Stimulated activated CD4-positive, alpha-beta T cell treated with anti-CD3 and anti-CD28 coated beads, Interleukin-15, amount 100 ng/mL, for 48 hours (primary cell): ENCODE measurements around the gene BAIAP3.

Experiments used
- DNase-seq, 2 donors: peaks; one replicate each; pipeline ENCODE4 v3.0.0-alpha.2; 2020; ENCODE audit warnings: low read depth in 2 of 2

The BAIAP3 gene

DNA sequence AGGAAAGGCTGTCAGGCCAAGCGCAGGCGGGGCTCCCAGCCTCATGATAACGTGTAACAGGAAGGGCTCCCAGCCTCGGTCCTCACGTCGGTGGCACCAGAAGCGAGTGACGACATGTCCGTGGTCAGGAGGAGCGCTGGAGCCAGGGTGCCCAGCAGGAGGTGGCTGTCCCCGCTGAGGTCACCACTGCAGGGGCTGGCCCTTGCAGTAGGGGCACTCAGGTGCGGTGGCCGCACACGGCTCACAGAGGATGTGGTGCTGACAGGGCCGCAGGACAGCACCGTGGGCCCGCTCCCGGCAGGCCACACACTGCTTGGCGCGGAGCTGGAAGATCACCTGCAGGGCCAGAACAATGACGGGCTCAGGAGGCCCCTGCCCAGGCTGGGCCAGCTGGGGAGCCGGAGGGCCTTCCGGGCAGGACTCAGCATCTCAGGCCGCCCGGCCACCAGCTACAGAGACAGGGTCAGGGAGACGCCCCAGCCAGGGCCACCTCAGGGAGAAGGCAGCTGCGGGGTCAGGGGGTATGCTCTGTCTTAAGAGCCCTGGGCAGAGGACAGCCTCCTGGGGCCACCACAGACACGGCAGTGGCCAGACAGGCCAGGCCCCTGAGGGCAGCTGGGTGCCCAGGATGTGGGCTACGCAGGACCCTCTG lies 32.7 kb downstream of the BAIAP3 start:
- no peak for DNase-seq

DNA sequence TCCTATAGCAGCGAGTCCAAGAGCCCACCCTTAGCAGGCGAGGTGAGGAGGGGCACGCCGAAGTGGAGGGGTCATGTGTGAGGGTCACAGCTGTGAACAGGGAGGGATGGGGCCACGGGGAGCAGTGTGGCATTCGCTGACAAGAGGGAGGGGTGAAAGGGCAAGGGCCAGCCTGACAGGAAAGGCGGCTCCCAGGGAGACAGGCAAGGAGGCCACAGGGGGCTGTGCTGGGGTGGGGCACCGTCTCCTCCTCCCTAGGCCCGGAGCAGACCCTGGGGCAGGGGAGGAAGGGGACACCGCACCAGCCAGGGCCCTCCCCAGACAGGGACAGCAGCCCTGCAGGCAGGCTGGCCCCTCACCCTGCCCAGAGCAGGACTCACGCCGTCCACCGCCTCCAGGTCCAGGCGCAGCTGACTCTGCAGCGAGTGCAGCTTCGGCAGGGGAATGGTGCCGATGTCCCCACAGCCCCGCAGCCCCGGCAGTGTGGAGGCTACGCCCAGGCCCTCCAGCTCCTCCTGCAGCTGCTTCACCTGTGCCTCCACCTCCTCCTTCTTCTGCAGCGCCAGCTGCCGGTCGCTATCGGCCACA lies 33.4 kb downstream of the BAIAP3 start:
- DNase-seq, result no peak

DNA sequence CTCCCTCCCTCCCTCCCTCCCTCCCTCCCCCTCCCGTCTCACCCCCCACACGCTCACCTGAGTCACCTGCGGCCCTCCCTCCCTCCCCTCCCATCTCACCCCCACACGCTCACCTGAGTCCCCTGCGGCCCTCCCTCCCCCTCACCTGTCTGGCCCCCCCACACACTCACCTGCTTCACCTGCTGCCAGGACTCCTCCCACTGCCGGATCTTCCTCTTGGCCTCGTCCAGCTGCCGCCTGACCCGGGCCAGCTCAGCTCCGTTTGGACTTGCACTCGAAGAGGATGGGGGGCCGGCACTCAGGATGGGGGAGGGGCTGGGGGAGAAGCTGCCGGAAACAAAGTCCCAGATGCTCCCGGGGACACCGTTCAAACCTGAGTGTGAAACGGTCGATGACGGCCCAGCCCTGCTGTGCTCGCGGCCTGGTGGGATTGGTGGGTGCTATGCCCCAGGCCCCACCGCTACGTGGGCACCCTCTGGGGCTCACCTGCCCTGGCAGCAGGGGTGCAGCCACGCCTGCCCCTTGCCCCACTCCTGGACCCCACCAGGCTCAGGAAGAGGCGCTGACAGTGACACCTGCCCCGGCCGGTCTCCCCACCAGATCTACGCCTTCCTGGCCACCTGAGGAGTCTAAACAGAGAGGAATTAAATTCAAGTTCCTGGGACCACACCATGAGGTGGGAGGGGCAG lies 34.2 kb downstream of the BAIAP3 start:
- DNase-seq, result no peak

DNA sequence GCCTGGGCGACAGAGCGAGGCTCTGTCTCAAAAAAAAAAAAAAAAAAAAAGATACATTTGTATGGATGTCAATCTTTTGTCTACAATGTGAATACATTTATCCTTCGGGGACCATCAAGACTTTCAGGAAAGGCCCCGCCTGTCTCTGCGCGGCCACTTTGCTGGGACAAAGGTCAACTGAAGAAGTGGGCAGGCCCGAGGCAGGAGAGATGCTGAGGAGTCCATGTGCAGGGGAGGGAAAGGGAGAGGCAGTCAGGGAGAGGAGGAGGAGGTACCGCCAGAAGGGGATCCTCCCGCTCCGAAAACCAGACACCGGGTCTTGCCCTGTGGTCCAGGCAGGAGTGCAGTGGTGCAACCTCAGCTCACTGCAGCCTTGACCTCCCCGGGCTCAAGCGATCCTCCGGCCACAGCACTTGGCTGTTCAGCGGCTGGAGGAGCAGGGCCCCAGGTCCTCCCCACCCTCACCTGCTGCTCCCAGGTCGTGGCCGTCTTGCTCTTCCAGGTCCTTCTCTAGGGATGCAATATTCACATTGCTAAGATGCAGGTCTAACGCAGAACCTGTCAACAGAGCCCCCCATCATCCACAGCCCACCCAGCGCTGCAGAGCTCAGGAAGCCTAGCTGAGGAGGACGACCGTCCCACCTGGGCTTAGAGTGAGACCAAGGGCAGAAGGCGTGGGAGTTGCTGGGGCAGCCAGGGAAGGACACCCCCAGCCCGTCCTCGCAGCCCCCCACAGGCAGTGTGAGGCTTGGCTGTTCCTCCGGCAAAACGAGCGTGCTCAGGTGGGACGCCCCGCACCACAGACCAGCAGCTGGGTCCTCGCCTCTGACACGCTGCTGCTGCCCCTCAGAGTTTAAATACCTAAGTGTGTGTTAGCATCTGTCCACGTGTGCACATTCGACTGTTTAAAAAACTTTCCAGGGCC lies 37.9 kb downstream of the BAIAP3 start:
- no peak for DNase-seq

DNA sequence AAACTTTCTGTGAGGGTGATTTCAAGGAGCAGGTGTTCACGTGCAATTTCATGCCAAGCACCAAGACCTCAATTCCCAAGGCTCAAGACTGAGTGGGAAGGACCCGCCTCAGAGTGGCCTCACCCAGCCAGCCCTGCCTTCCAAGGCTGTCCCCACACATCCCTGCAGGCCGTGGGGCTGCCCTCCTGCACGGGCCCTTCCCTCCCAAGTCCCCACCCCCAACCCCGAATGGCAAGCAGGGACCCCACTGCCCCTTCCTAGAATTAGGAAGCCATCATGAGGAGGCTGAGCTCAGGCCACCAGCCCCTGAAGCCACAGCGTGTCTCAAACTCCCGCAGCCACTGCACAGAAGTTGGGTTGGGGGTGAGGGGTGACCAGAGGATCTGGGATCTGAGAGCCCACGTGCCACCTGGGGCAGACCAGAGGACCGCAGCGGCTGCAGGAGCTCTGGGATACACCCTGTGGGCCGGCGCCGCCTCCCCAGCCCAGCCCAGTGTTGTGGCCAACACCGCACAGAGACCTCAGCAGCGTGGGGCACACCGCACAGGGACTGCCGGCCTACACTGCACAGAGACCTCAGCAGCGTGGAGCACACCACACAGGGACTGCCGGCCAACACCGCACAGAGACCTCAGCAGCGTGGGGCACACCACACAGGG lies 39.0 kb downstream of the BAIAP3 start:
- no peak for DNase-seq

DNA sequence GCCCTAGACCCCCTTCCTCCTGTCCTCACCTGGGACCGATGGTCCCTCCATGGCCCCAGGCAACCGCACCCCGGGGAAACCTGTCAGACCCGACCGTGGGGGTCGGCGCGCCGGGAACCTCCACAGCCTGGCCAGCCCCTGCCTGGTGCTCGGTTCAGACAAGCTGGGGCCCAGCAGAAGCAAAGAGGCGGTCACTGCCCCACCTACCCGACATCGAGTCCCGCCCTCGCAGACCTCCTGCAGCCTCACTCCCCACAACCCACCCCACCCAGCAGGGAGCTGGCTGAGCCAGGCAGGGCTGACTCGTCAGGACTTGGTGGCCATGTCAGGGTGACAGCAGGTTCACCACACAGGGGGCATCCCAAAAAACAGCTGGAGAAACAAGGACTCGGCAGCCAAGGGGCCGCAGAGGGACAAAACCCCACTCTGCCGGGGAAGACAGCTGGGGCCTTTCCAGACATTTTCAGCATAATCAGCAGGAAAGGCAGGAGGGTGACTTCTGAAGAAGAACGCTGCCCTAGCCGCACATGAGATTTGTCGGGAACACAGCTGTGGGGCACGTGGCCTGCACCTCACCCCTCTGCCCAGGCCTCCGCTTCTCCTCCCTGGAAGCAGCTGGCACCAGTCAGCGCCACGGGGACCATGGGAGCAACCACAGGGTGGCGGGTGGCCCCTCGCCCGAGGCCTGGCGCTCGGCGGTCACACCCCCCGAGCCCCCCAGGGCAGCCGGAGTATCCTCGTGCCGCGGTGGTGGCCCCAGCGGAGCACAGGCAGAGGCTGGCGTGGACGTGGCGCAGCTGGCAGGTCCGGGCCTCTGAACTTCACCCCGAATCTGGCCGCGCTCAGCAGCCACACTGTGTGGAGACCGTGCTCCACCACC lies 41.2 kb downstream of the BAIAP3 start:
- no peak for DNase-seq

DNA sequence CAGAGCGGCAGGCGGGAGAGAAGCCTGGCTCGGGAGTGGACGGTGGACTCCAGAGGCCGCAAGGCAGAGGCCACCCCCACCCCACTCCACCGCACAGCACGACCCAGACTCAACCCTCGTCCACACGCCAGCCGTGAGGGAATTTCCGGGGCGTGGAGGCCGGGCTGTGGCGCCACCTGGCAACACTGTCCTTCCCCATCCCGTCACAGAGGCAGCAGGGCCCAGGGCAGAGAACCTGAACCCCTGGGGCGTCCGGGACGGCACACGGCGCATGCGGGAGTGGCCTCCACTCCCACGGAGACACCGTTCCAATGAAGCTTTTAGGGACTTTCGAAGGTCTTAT lies 41.8 kb downstream of the BAIAP3 start:
- no peak for DNase-seq

DNA sequence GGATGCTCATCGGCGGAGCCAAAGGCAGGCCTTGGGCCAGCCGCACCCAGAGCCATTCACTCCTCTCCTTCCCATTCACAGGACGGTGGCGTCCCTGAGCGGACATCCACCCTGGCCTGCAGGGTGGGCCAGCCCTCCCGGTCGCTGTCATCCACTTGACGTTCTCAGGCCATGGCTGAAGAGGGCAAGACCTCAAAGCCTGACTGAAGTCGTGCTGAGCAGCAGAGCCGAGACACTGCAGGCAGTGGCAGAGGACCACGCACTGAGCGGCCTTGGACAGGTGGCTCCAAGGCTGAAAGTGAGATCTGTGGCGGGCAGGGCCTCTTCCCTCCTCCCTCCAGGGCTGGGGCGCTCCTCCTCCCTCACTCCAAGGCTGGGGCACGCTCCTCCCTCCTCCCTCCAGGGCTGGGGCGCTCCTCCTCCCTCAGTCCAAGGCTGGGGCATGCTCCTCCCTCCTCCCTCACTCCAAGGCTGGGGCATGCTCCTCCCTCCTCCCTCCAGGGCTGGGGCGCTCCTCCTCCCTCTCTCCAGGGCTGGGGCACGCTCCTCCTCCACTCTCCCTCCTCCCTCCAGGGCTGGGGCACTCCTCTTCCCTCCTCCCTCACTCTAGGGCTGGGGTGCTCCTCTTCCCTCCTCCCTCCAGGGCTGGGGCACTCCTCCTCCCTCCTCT lies 42.4 kb downstream of the BAIAP3 start:
- no peak for DNase-seq

DNA sequence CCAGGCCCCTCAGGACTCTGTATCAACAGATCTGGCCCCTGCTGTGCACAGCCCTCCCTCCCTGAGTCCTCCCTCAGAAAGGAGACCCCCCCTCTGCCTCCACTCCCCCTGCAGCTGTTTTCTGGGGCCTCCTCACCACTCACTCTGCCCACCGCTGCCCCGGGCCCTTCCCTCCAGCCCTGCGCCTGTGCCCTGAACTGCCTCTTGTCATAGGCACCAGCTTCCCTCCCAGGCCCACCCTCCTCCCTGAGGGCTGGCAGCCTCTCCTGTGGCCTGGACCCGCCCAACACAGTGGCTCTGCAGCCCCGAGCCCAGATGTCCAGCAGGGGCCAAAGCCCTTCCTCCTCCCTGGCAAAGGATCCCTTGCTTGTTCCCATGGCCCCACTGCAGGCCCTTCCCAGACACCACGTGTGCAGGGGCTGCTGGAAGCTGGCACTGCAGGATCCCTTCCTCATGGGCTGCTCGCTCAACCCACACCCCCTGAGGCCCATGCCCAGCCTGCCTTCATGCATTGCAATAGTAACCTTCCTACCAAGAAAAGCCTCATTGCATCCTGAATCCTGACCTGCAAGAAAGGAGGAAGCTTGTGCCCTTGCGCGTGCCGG lies 44.1 kb downstream of the BAIAP3 start:
- no peak for DNase-seq

DNA sequence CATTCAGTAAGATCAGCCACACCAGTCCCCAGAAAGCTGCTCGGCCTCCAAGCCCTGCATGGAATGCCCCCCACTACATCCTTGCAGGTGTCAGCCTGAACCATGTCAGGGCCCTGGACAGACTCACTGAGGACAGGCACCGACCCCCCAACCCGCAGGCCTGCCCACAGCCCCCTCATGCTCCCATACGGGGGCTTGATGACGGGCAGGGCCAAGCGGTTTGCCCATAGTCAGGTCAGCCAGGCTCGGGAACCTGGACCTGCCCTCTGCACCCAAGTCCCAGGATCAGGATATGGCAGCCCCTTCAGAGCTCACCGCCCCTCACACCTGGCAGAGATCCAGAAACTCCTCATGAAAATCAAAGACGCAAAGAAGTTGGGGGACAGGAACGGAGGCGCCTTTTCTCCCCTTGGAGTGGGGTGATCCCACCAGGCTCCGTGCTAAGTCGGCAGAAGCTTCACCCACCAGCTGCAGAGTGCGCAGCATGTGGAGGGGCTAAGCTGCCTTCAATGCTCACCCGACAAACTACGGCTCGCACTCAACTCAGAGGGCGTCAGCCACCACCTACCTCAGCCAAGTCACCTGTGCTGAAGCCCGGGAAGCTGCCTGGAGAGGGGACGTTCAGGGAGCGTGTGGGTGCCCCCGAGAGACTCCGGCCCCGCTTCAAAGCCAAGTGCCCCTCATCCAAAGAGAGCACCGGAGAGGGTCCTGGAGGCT lies 44.8 kb downstream of the BAIAP3 start:
- no peak for DNase-seq

DNA sequence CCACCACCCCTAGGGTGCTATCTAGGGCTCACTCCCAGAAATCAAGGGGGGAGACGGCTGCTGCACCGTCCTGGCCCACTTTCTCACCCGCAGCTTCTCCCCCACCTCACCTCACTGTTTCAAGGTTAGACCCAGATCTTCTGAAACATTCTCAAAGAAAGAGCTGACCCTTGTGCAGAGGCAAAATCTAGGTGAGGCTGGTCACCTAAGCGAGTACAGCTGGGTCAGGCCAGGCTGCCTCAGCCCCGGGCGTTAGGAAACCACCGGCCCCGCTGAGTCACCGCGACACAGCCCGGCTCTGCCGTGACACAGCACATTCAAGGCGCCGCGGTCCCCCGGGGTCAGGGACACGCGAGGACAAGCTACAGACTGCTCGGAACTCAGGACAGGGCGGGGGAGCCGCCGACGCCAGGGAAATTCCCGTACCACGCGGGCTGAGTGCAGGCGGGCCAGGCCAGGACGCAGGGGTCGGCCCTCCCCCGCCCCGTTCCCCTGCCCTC lies 45.4 kb downstream of the BAIAP3 start:
- DNase-seq, result peak; percentile 45 to 66

DNA sequence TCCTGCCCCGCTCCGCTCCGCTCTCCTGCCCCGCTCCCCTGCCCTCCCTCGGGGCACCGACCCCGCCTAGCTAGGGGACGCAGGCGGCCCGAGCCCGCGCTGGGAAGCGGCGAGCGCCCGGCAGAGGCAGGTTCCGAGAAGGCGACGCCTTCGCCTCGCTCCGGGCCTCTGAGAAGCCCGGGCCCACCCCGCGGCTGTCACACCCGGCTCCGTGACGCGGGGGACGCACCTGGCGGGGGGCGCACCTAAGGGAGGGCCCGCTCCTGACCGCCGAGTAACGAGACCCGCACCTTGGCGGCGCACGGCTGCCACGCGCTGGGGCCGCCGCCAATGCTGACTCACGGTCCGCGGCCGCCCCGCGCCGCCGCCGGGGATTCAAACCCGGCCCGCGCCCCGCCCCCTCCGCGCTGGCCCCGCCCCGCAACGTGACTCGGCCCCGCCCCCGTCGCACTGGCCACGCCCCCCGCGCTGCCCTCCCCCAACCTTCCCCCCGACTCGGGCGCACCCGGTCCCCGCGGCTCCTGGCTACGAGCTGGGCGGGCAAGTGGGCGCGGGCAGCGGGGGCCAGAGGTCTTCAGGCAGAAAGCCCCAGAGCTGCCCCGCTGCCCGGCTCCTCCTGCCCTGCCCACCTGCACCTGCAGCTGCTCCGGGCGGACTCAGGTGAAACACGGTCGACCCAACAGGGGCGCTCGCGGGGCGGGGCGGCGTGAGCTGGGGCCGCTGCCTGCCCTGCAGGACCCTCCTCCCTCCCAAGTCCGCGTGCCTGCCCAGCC lies 46.0 kb downstream of the BAIAP3 start:
- DNase-seq, result peak; percentile 50 to 59

DNA sequence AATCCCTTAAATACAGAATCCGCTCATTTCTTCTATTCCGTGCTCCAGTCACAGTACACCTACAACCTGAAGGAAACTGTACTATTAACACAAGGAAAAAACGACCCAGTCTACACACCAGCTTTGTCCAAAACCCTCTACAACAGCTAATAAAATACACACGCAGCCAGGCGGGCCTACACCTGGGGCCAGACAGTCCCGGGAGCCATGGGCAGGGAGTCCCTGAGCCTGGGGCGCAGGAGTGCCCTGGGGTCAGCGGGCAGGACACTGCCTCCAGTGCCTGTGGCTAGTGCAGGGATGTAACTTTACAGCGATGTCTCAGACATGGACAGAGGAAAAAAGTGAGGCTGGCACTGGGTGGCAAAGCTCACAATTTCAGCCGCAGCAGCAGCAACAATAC lies 46.8 kb downstream of the BAIAP3 start:
- no peak for DNase-seq

DNA sequence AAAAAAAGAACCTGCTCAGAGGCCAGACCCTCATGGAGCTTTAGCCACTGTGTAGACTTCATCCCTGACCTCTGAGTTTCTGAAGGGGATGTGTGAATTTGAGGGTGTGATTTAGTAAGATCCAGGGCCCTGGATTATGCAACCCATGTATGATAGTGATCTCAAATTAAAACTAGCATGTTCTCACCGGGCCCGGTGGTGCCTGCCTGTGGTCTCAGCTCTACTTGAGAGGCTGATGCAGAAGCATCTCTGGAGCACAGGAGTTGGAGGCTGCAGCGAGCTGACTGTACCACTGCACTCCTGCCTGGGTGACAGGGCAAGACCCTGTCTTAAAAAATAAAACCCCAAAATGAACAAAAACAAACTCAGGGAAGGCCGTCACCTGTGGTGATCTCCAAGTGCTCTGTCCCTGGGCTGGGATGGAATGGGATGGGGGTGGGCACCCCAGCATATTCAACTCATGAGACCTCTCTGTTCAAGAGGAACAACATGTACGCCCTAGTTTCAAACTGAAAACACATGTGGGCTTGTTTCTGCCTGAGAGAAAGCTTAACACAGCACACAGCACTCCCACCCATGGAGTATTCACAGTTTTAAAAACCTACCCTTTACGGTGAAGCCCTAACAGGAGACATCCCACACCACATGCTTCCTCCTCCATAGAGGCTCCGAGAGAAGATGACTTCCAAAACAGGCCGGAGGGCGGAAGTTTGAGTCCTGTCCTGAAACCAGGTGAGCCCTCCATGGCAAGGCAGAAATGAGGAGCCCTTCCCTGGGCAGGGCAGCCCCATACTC lies 48.4 kb downstream of the BAIAP3 start:
- no peak for DNase-seq

DNA sequence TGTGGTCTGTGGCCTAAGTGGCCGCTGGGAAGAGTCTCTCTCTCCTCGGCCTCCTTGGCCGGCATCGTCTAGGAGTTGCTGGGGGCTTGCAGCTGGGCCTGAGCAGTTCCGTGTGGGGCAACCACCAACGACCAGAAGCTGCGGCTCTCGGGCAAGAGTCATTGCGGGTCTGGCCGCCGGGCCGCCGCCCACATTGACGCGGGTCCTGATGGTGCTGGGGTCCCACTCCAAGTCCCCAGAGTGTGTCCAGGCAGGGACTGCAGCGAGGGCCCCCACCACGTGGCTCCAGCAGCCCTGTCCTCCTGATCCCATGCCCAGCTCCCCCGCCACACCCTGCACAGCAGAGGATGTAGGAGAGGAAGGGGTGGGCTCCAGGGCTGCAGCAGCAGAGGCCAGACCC lies 50.1 kb downstream of the BAIAP3 start:
- no peak for DNase-seq

DNA sequence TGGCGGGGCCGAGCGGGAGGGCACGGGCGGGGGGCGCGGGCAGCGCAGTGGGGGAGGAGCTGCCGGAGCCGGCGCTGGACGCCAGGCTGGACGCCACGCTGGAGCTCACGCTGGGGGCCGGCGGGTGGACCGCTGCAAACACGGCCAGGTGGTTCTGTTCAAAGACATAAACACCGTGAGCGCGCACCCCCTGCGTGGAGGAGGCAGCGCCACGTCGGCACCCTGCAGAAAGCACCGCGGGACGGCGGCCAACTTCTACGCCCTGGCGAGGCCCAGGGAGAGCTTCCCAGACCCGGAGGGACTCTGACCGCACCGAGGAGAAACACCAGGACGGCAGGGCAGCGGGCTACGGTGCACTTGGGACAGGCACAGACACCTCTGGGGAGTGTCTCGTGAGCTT lies 51.8 kb downstream of the BAIAP3 start:
- DNase-seq, result no peak

DNA sequence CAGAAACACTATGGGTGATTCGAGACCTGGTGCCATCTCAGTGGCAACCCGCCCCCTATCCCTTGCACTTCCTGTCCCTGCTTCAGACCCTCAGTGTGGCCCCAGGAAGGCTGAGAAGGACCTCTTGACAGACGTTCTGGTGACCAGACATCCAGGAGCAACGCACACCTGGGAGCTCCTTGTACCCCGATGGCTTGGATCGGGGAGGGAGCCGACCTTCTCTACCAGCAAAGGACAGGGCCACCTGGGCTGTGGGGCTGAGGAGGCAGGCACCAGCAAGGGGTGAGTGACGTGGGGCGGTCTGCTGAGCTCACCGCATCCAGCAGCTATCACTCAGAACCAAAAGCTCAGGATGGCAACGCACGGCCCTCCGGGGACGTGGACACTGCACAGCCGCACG lies 53.9 kb downstream of the BAIAP3 start:
- no peak for DNase-seq
